Type B pancreatic cell (in vitro differentiated cells): ENCODE data around the gene POLE. TPM values are rescaled to one million over a fixed set of nuclear protein-coding genes. Genes with fewer than 3 reads are reported as not detected.

Experiments used
- DNase-seq: peaks from one replicate; pipeline ENCODE4 v3.0.0; 2021; ENCODE audit warnings: mixed read lengths; ENCODE audit not compliant: unreplicated experiment; ENCODE audit errors: extremely low spot score
- H3K27ac Mint-ChIP-seq: 2 replicates; pipeline ENCODE4 v1.8.0; 2021; ENCODE audit warnings: mild to moderate bottlenecking, mixed read lengths
- H3K27me3 Mint-ChIP-seq: 2 replicates; pipeline ENCODE4 v1.8.0; 2021; ENCODE audit warnings: mixed read lengths
- H3K36me3 Mint-ChIP-seq: 2 replicates; pipeline ENCODE4 v1.8.0; 2021; ENCODE audit warnings: mixed read lengths
- H3K4me1 Mint-ChIP-seq: one replicate; pipeline ENCODE4 v1.8.0; 2021; ENCODE audit warnings: mixed read lengths; ENCODE audit not compliant: unreplicated experiment
- H3K4me3 Mint-ChIP-seq: 2 replicates; pipeline ENCODE4 v1.8.0; 2021; ENCODE audit warnings: mild to moderate bottlenecking, mixed read lengths
- H3K9me3 Mint-ChIP-seq: 2 replicates; pipeline ENCODE4 v1.8.0; 2021; ENCODE audit warnings: mixed read lengths
- CTCF ChIP-seq: fragments of 200-600 bp; sonication (generic); conservative IDR thresholded peaks from 2 replicates; pipeline ENCODE4 v1.5.0; 2021; ENCODE audit warnings: antibody characterized with exemption, mild to moderate bottlenecking
- total RNA-seq: library from RNA; stranded (reverse); gene quantifications from 2 replicates; pipeline ENCODE4 v1.2.1, GENCODE V29; 2021; ENCODE audit warnings: low replicate concordance

The POLE gene
- total RNA-seq, 1 donor from 2014 or later = 113 TPM

DNA sequence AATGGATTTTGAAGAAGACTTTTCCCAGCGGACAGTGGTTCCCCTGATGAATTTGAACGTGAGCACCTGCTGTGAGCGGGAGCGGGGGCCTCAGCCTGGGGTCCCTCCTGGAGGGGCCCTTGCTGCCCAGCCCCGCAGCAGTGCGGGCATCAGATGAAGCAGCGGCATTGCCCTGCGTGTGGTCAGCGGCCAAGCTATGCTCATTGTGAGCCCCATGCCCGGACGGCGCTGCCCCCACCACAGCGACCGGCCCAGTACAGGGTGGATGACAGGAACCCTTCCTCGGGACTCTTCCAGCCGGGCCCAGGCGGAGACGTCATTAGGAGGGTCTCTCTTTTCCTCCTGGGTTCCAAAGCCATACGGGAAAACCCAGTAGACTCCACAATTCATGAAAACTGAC, 80.2 kb downstream of the POLE start:
- Mint-ChIP-seq H3K27me3 (peaks cover 49% of the 10 kb centered on the region), H3K4me3 (no peak overlapping the region), H3K9me3 (no peaks in the 10 kb centered on the region), H3K36me3 (no peaks in the 10 kb centered on the region), H3K4me1 (peaks cover 28% of the 10 kb centered on the region), H3K27ac (no peak overlapping the region)
- DNase-seq = no peak
- no peak for TF ChIP-seq CTCF

- H3K4me1 Mint-ChIP-seq = peaks cover 29% of the 10 kb centered on the region
- no peak overlapping the region for H3K27ac Mint-ChIP-seq
- TF ChIP-seq CTCF = no peak
- no peak overlapping the region for H3K4me3 Mint-ChIP-seq
- H3K36me3 Mint-ChIP-seq = no peaks in the 10 kb centered on the region
- peaks cover 52% of the 10 kb centered on the region for H3K27me3 Mint-ChIP-seq
- no peaks in the 10 kb centered on the region for H3K9me3 Mint-ChIP-seq
- DNase-seq = peak; percentile 63
Measured at GRCh38 chr12:132606466-132606865, 80.7 kb downstream of the POLE start.

- H3K36me3 Mint-ChIP-seq = no peaks in the 10 kb centered on the region
- no peak for DNase-seq
- peaks cover 29% of the 10 kb centered on the region for H3K4me1 Mint-ChIP-seq
- H3K27ac Mint-ChIP-seq = no peak overlapping the region
- H3K4me3 Mint-ChIP-seq = no peak overlapping the region
- peaks cover 53% of the 10 kb centered on the region for H3K27me3 Mint-ChIP-seq
- H3K9me3 Mint-ChIP-seq = no peaks in the 10 kb centered on the region
- no peak for TF ChIP-seq CTCF
Measured at GRCh38 chr12:132605892-132606291, 81.2 kb downstream of the POLE start.

DNA sequence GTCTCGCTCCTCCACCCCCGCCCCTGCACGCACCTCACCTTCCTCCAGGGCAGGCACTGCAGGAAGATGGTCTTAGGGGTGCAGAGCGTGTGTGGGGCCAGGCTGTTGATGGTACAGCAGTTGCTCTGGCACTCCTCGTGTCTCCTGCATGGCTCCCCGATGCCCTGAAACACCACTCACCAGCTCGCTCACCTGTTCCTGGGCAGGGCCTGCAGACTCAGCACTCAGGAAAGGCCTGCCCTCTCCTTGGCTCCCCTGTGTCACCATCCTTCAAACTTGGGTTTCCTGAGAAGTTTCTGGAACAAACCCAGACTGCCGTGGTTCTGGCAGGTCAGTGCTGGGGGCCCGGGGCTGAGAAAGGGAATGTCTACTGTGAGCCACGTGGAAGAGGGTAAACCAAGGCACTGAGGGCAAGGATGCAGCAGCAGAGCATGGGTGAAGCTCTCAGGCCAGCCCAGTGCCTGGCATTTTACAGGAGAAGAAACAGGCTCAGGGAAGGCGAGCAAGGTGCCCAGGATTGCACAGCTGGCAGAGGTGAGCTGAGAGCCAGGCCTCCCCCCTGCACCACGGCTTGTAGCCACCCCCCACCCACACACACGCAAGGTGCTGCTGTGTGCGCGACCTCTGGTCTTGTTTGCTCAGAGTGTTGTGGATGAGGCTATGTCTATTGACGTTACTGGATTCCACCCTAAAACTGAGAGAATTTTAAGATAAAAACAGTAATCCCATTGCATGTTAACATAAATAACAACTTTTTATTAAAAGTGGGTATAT, 82.3 kb downstream of the POLE start:
- Mint-ChIP-seq H3K27me3 (peaks cover 54% of the 10 kb centered on the region), H3K36me3 (no peaks in the 10 kb centered on the region), H3K4me3 (no peak overlapping the region), H3K4me1 (peaks cover 34% of the 10 kb centered on the region), H3K9me3 (no peaks in the 10 kb centered on the region), H3K27ac (no peak overlapping the region)
- no peak for DNase-seq
- TF ChIP-seq CTCF = no peak

DNA sequence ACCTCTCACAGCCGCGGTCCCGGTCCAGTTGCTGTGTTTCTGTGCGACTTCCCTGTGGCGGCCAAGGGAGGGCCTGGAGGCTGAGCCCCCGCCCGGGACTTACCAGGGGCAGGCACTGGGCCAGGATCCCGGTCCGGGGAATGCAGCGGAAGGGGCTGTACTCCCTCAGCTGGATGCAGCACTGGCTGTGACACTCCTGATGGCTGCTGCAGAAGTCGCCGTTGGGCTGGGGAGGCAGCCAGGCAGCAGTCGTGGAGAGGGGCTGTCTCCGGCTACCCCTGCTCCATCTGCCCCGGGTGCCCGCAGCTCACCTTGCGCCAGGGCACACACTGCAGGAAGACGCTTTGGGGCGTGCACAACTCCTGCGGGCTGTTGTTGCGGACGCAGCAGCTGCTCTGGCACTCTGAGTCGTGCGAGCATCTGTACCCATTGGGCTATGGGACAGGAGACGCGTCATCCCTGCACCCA, 83.0 kb downstream of the POLE start:
- Mint-ChIP-seq H3K27ac (no peak overlapping the region), H3K4me1 (peaks cover 34% of the 10 kb centered on the region), H3K4me3 (no peak overlapping the region), H3K27me3 (peaks cover 54% of the 10 kb centered on the region), H3K9me3 (no peaks in the 10 kb centered on the region), H3K36me3 (no peaks in the 10 kb centered on the region)
- no peak for DNase-seq
- no peak for TF ChIP-seq CTCF
